Glutamatergic neuron (in vitro differentiated cells): ENCODE results near the gene SWT1. TPM values are rescaled to one million over a fixed set of nuclear protein-coding genes. Genes with fewer than 3 reads are reported as not detected.
A peak's percentile ranks its signal among the peaks of the same experiment; 100 is the strongest.

Source experiments
- DNase-seq: peaks from one replicate; pipeline ENCODE4 v3.0.0; 2022
- H3K27ac Mint-ChIP-seq: one replicate; pipeline ENCODE4 v1.8.0; 2020; ENCODE audit warnings: mild to moderate bottlenecking, mixed read lengths, inconsistent platforms; ENCODE audit not compliant: unreplicated experiment
- H3K27me3 Mint-ChIP-seq: one replicate; pipeline ENCODE4 v1.8.0; 2020; ENCODE audit warnings: mild to moderate bottlenecking, moderate library complexity, mixed read lengths, inconsistent platforms; ENCODE audit not compliant: unreplicated experiment
- H3K36me3 Mint-ChIP-seq: one replicate; pipeline ENCODE4 v1.8.0; 2020; ENCODE audit warnings: mild to moderate bottlenecking, mixed read lengths, inconsistent platforms; ENCODE audit not compliant: unreplicated experiment
- H3K4me1 Mint-ChIP-seq: one replicate; pipeline ENCODE4 v1.8.0; 2020; ENCODE audit warnings: mild to moderate bottlenecking, low read depth, mixed read lengths, inconsistent platforms; ENCODE audit not compliant: unreplicated experiment
- H3K4me3 Mint-ChIP-seq: one replicate; pipeline ENCODE4 v1.8.0; 2020; ENCODE audit warnings: mild to moderate bottlenecking, mixed read lengths, inconsistent platforms; ENCODE audit not compliant: unreplicated experiment
- H3K9me3 Mint-ChIP-seq: one replicate; pipeline ENCODE4 v1.8.0; 2020; ENCODE audit warnings: mild to moderate bottlenecking, moderate library complexity, mixed read lengths, inconsistent platforms; ENCODE audit not compliant: unreplicated experiment
- total RNA-seq: library from RNA; stranded (reverse); fragmentation: NEBNext Ultra II Directional; extraction: Animal tissue kit (Norgen Biotek cat#: 25700); gene quantifications from one replicate; pipeline ENCODE4 v1.2.1, GENCODE V29; 2021; ENCODE audit not compliant: unreplicated experiment
- TF ChIP-seq, protein P1 (sequence below): fragments of 200-600 bp; sonication (generic); IDR thresholded peaks from one replicate; pipeline ENCODE4 v1.5.0; 2021; ENCODE audit not compliant: partially characterized antibody, unreplicated experiment

SWT1 gene
- total RNA-seq, 1 donor from 2014 or later, result 15.5 TPM

DNA sequence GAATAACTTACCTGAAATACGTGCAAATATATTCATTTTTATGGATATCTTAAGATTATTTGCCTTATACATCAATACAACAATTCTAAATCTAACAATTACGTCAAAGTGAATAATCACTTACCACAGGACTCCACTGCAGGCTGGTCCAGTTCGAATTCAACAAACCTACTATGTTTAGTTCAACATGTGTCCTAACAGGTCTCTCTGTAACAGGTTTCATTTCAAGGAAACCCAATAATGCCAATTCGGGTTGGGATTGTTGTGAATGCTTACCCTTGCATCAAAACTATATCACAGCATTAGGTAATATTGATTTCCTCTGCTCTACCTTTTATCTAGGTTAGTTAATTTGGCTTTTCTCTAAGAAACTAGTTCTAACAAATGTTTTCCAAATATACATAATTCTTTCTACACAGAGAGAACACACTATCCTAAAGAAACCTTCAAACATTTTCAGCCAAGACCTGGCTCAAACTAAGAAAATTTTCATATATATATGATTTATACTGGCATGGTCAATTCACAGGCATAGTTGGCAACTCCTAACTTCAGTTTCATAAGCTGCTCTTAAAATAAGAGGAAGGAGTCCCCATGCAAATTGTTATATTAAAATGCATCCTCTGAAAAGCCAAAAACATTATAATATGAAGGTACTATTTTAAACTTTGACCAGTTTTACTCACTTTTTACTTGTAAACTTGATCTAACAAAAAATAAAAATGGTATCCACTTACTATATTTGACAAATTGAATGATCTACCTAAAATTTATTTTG lies 155.6 kb downstream of the SWT1 start:
- Mint-ChIP-seq H3K27me3 (peaks cover 4% of the 10 kb centered on the region), H3K27ac (no peak overlapping the region), H3K4me3 (no peak overlapping the region), H3K9me3 (peaks cover 5% of the 10 kb centered on the region), H3K36me3 (no peaks in the 10 kb centered on the region), H3K4me1 (peaks cover 16% of the 10 kb centered on the region)
- TF ChIP-seq, protein P1, sequence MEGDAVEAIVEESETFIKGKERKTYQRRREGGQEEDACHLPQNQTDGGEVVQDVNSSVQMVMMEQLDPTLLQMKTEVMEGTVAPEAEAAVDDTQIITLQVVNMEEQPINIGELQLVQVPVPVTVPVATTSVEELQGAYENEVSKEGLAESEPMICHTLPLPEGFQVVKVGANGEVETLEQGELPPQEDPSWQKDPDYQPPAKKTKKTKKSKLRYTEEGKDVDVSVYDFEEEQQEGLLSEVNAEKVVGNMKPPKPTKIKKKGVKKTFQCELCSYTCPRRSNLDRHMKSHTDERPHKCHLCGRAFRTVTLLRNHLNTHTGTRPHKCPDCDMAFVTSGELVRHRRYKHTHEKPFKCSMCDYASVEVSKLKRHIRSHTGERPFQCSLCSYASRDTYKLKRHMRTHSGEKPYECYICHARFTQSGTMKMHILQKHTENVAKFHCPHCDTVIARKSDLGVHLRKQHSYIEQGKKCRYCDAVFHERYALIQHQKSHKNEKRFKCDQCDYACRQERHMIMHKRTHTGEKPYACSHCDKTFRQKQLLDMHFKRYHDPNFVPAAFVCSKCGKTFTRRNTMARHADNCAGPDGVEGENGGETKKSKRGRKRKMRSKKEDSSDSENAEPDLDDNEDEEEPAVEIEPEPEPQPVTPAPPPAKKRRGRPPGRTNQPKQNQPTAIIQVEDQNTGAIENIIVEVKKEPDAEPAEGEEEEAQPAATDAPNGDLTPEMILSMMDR, result no peak
- DNase-seq, result no peak

DNA sequence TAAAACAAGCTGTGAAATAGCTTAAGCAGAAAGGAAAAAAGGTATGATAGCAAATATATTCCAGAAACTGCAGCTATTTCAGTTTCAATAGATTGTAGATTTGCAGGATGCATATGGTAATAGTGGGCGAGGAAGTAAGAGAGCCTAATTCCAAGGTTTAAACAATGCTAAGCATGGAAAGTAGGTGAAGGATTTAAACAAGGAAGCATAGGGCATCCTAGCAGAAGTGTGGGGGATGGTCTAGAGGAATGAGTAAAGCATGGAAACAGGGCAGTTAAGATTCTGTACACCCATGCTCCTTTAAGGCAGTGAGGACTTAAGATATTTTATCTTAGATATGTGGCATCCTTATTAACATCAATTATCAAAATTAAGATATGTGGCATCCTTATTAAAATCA lies 157.4 kb downstream of the SWT1 start:
- H3K36me3 Mint-ChIP-seq, result no peaks in the 10 kb centered on the region
- TF ChIP-seq, protein P1, result no peak
- peaks cover 9% of the 10 kb centered on the region for H3K27me3 Mint-ChIP-seq
- peaks cover 20% of the 10 kb centered on the region for H3K4me1 Mint-ChIP-seq
- DNase-seq, result no peak
- peak overlapping the region; percentile 96 for H3K4me3 Mint-ChIP-seq
- H3K27ac Mint-ChIP-seq, result peak overlapping the region; percentile 7
- H3K9me3 Mint-ChIP-seq, result peaks cover 12% of the 10 kb centered on the region

DNA sequence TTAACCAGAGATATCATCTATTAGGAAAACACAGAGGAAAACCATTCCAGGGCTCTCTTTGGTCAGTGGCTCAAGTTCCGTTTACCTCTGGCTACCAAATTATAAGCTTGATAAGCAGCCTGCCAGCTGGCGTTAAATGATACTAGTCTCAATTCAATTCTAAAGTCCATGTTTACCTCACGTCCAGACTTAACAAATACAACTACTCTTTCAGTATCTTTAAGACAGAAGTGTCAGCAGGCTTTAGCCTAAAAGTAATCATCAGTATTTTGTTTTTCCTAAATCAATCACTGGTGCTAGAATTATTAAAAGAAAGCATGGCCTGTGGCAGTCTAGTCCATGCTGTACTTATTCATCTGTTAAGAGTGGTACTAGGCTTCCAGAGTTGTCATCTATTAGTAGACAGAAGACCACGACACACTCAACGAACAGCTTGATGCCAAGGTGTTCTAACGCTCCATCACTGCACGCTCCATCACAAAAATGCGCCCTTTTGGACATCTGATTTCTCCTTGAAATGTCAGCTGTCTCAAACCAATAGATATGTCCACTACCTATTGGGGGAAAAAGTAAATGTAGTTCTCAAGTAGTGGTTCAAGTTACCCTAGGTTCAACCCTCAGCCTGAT lies 158.6 kb downstream of the SWT1 start:
- H3K36me3 Mint-ChIP-seq, result no peaks in the 10 kb centered on the region
- H3K27me3 Mint-ChIP-seq, result peaks cover 9% of the 10 kb centered on the region
- peak overlapping the region; percentile 96 for H3K4me3 Mint-ChIP-seq
- H3K27ac Mint-ChIP-seq, result peak overlapping the region; percentile 88
- no peak for DNase-seq
- H3K4me1 Mint-ChIP-seq, result peaks cover 20% of the 10 kb centered on the region
- TF ChIP-seq, protein P1, result no peak
- peaks cover 12% of the 10 kb centered on the region for H3K9me3 Mint-ChIP-seq

DNA sequence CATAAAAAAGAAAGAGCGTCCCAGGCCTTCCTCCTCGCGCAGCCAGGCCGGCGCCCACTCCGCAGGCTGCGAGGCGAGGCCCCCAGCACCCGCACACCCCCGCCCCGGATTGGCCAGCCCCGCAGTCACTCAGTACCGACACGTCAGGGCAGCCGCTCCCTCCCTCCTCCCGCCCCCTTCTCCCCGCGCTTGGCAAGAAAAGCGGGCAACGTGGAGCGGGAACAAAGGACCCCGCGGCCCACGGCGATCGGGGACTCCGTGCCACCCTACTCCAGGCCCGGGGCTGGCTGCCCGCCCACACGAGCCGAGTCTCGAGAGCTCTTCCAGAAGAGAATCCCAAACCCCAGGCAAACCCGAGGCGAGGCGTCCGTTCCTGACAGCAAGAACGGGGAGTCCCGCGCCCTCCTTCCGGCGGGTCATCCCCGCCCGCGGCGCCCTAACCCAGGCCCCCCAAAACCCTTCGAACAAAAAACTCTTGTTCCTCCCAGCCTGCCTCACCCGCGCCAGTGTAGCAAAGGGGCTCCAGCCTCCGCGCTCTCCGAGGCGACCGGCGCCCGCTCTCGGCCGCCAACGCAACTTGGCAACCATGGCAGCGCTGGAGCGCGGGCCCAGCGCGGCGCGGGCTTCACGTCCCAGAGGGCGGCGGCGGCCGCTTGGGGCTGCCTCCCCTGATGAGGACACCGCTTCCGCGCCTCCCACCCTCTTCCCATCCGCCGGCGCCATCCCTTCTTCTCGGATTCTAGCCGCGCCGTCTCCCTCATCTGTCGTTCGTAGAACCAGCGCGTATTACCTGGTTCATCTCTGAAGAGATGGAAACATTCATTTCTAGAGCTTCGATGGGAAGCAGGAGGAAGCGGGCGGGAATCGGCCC lies 159.4 kb downstream of the SWT1 start:
- H3K4me3 Mint-ChIP-seq, result peak overlapping the region; percentile 96
- peaks cover 9% of the 10 kb centered on the region for H3K27me3 Mint-ChIP-seq
- peaks cover 12% of the 10 kb centered on the region for H3K9me3 Mint-ChIP-seq
- no peaks in the 10 kb centered on the region for H3K36me3 Mint-ChIP-seq
- peak overlapping the region; percentile 92 for H3K27ac Mint-ChIP-seq
- TF ChIP-seq, protein P1, result no peak
- peak; percentile 97 for DNase-seq
- peaks cover 20% of the 10 kb centered on the region for H3K4me1 Mint-ChIP-seq
